DLD1 (cell line): ENCODE data around the gene ANKRD33B.

Experiments
- in situ Hi-C: cut with HindIII; loops from 2 replicates; pipeline ENCODE4 v1.10.0; 2017; ENCODE audit warnings: low sequenced_read_pairs

Gene ANKRD33B

GRCh38 chr5:10688651-10689171 lies 124.8 kb downstream of the ANKRD33B start:
- in situ Hi-C loops, result no loop called here

GRCh38 chr5:10689391-10690081 lies 125.7 kb downstream of the ANKRD33B start:
- in situ Hi-C loops, result no loop called here

DNA sequence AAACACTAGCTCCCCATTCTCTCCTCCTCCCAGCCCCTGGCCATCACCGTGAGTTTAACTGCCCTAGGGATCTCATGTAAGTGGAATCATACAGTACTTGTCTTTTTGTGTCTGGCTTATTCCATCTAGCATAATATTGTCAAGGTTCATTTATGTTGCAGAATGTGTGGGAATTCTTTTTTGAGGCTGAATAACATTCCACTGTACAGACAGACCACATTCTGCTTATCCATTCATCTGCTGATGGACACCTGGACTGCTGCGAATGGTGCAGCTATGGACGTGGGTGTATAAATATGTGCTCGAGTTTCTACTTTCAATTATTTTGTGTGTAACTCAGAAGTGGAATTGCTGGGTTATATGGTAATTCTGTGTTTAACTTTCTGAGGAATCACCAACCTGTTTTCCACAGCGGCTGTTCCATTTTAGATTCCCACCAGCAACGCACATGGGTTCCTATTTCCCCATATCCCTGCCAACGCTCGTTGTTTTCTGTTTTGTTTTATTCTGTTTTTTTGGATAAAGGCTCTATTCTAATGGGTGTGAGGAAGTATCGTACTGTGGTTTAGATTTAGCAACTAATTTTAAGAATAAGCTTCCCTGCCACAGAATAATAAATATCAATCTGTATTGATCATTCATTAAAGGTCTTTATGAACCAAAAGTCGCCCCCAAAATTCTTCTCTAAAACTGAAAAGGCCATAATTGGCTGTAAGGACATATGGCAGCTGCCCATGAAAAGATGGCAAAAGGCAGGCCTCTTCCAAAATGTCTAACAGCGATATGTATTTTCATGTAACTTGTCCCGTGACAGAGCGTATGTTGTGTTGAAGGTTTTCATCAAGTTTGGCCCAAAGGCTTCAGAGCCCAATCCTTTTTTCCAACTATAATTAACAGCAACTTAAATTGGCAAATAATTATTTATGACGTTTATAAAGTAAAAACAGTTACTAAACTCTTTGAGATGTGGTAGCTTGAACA lies 126.9 kb downstream of the ANKRD33B start:
- in situ Hi-C loops, result no loop called here

GRCh38 chr5:10691826-10692785 lies 128.2 kb downstream of the ANKRD33B start:
- in situ Hi-C loops, result no loop called here

- in situ Hi-C loops, result no loop called here
Observed at GRCh38 chr5:10695055-10695649, 131.3 kb downstream of the ANKRD33B start.

DNA sequence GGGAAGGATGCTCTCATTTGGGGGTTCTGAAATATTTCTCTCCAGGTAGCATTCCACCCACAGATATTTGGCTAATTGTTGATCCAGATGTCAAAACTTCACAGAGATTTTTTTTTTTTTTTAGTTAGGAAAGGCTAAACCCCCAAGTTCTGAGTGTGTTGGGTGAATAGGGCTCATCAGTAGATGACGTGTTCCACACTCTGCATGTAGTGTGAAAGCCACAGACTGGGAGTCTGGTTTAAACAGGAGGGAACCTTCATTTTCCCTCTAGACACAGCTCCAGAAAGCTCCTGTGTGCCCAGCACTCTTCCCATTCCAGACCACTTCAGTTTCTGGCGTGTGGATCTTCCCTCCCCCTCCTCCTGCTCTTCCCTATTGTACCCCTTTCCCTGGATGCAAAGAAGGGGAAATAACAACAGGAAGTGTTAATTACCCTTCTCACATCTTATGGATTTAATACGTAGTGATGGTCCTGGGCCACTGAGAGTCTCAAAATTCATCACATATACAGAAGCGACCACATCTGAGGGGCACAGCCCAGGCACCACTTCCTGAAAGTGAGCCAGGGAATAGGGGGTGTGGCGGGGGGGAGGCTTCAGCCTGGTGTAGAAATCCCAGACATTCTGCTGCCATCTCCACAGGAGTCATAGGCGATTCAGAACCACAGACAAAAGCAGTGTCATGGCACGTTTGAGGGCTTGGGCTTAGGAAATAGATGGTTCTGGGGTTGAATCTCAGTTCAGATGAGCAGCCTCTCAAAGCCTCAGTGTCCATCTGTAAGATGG lies 132.1 kb downstream of the ANKRD33B start:
- in situ Hi-C loops, result no loop called here

GRCh38 chr5:10699281-10699874 lies 135.5 kb downstream of the ANKRD33B start:
- in situ Hi-C loops, result no loop called here

GRCh38 chr5:10699987-10700386 lies 136.1 kb downstream of the ANKRD33B start:
- in situ Hi-C loops, result no loop called here

- in situ Hi-C loops, result no loop called here
Observed at GRCh38 chr5:10700516-10700915, 136.6 kb downstream of the ANKRD33B start.

DNA sequence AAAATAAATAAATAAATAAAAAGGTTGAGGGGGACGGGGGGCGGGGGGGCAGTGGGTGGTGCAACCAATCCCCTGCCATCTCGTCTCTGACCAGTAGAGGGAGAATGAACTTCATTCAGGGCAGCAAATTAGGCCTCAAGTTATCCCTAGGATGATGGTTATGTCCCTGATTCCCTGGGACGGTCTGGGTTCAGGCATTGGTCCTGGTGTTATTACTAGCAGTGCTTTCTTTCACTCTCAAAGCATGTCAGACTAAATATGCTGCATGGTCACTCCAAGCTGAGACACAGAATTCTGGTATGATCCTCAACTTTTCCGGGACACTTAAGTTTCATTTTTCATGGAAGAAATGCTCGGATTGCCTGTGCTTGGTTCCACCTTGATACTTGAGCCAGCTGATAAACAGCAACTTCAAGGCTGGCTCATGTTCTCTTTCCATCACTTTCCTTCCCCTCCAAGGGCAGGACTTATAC lies 137.7 kb downstream of the ANKRD33B start:
- in situ Hi-C loops, result no loop called here

- in situ Hi-C loops, result no loop called here
Observed at GRCh38 chr5:10702040-10702629, 138.3 kb downstream of the ANKRD33B start.

DNA sequence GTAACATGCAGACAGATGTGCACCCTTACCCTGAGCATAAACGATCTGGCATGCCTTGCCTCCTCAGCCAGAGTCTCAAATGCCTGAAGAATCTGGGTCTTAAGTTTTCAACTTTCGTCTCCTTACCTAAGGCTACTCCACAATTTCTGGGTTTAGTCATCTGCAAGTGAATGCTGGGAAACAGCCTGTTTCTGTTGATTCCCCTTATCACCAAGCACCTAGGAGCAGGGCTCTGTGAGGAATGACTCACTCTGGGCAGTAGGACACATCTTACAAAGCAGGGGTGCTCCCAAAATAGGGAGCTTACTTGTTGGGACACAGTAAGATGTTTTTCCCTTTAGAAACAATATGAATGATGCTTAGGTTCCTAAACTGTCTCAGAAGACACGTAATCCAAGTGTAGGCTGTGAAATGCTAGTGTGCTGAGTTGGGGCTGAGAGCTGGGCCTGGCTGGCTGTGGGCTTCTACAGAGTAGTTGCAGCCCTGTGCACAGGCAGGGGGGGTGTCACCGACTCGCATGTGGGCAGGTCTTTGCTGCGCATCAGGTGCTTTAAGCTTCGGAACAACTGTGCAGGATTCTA lies 139.1 kb downstream of the ANKRD33B start:
- in situ Hi-C loops, result no loop called here

DNA sequence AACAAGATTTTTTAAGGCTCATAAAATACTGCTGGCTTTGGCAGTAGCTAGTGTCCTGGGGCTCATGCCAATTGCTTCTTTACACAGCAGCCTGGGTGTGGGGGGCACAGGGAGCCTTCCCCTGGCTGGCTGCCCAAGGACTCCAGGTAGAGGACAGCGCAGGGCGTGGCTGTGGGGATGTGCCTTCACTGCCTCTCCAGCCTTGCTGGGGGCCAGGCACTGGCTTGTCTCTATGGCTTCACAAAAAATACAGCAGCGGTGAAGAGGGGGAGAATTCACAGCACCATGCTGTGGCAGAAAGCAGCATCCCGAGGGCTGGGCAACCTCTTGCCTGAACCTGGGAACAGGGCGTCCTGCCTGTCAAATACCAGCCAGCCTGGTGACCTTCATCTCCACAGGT lies 139.8 kb downstream of the ANKRD33B start:
- in situ Hi-C loops, result no loop called here

DNA sequence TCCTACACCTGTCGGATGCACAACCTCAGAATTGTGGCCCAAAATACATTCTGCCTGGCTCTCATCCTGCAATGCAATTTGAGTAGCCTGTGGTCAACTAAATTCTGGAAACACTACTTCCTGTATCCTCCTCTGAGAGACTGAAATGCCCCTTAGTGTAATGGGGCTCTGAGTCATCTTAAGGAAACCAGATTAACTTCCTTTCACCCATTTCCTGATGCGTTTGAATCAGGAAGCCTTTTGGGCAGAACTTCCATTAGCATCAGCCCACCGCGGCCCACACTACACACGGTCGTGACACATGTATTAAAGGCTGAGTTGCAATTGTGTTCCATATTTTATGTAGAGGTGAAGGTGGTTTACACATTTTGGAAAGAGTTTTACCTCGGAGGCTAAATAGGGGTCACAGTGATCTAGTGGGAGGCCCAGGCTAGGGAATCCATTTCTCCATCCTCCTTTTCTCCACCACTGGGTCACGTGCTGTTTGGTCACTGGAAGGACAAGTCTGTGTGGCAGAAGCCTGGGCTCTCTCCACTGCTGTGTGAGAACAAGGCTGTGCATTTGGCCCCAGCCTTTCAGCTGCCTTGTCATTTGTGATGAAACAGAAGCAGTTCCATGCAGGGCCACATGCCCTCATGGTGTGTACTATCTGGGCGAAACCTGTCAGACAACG lies 141.2 kb downstream of the ANKRD33B start:
- in situ Hi-C loops, result no loop called here

DNA sequence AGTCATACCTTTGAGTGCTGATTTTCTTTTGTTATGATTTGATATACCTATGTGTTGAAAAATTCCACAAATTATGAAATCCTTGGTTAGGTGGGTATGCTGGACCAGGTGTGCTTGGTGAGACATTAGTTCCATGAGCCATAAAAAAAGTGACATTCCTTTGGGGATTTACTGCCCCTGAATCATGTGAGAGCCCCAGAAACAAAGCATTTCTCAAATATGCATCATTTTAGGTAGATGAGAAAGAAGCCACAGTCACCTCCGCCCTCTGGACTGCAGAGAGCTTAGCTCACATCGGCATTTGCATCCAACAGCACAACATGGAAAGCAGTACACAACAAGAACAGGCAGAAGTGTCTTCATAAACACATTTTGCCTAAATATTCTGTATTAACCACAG lies 141.9 kb downstream of the ANKRD33B start:
- in situ Hi-C loops, result no loop called here

GRCh38 chr5:10706326-10706725 lies 142.5 kb downstream of the ANKRD33B start:
- in situ Hi-C loops, result no loop called here
